HFF-Myc (cell line): Measurements from ENCODE around the gene RASSF5.
"Not testable (repeated sequence)": the region's sequence is repeated elsewhere in the genome, so short reads cannot be mapped to it uniquely, and the experiment has no call there.

Source experiments
- DNase-seq: peaks from one replicate; pipeline ENCODE4 v3.0.0-alpha.2; 2011; ENCODE audit warnings: low read depth; ENCODE audit errors: extremely low read depth
- H3K4me3 ChIP-seq: replicated peaks from 2 replicates; pipeline ENCODE4 v1.5.1; 2011; ENCODE audit warnings: low read depth, mild to moderate bottlenecking, control low read depth, low read length
- CTCF ChIP-seq: IDR thresholded peaks from 2 replicates; pipeline ENCODE4 v1.5.1; 2012; ENCODE audit warnings: mild to moderate bottlenecking, low read depth, low read length, control low read depth; ENCODE audit errors: missing control alignments

RASSF5 gene

GRCh38 chr1:206609229-206609991 lies 102.1 kb downstream of the RASSF5 start:
- no peak overlapping the region for H3K4me3 ChIP-seq
- no peak for TF ChIP-seq CTCF
- peak; percentile 14 for DNase-seq

- DNase-seq = no peak
- peak; percentile 91 for TF ChIP-seq CTCF
- peak within 1 kb of the TSS; percentile 71 for H3K4me3 ChIP-seq
These were observed 105.0 kb downstream of the RASSF5 start, which contains the start of gene EIF2D for GRCh38 chr1:206612129-206612876. Gene EIF2D (minus strand): TSS chr1:206612465. CDS start chr1:206612342, 123 bp downstream.

GRCh38 chr1:206626396-206626795 lies 119.1 kb downstream of the RASSF5 start:
- DNase-seq, H3K4me3 ChIP-seq: not testable (repeated sequence)

- no peak for TF ChIP-seq CTCF
- H3K4me3 ChIP-seq = no peak overlapping the region
- DNase-seq = no peak
These were observed 121.6 kb downstream of the RASSF5 start for GRCh38 chr1:206628916-206629315.

- TF ChIP-seq CTCF = peak; percentile 56
- H3K4me3 ChIP-seq = no peak overlapping the region
- DNase-seq = peak; percentile 78
These were observed 123.8 kb downstream of the RASSF5 start for GRCh38 chr1:206631085-206631509.

- DNase-seq = peak; percentile 59
- no peak overlapping the region for H3K4me3 ChIP-seq
These were observed 126.4 kb downstream of the RASSF5 start for GRCh38 chr1:206633708-206634121.

More at GRCh38 chr1:206633708-206634121, 126.4 kb downstream of the RASSF5 start:
- TF ChIP-seq CTCF = no peak
